Measurements from ENCODE around the gene GSTA3.

GRCh38 chr6:52868240-52868639 is 41.3 kb downstream of the GSTA3 start:
- TF ChIP-seq CTCF (IDR thresholded peaks at IDR 0.05; ENCODE audit: borderline replicate concordance, extremely low read depth, low read length, poor library complexity, severe bottlenecking) = no peak
- TF ChIP-seq EZH2 (IDR thresholded peaks at IDR 0.05; ENCODE audit: borderline replicate concordance, low read depth, low read length, severe bottlenecking) = no peak
